ENCODE measurements around the gene CFAP299. TPM values are rescaled to one million over a fixed set of nuclear protein-coding genes. Genes with fewer than 3 reads are reported as not detected.

The CFAP299 gene
- total RNA-seq, 1 donor from 2014 or later = not detected

- TF ChIP-seq, protein P1, sequence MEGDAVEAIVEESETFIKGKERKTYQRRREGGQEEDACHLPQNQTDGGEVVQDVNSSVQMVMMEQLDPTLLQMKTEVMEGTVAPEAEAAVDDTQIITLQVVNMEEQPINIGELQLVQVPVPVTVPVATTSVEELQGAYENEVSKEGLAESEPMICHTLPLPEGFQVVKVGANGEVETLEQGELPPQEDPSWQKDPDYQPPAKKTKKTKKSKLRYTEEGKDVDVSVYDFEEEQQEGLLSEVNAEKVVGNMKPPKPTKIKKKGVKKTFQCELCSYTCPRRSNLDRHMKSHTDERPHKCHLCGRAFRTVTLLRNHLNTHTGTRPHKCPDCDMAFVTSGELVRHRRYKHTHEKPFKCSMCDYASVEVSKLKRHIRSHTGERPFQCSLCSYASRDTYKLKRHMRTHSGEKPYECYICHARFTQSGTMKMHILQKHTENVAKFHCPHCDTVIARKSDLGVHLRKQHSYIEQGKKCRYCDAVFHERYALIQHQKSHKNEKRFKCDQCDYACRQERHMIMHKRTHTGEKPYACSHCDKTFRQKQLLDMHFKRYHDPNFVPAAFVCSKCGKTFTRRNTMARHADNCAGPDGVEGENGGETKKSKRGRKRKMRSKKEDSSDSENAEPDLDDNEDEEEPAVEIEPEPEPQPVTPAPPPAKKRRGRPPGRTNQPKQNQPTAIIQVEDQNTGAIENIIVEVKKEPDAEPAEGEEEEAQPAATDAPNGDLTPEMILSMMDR (IDR thresholded peaks at IDR 0.05) = no peak
- intact Hi-C loops (cut with DNase I) = no loop called here
- H3K4me3 ChIP-seq = no peak overlapping the region
- DNase-seq (ENCODE audit: low spot score in 2 of 2) = no peak
- H3K9me3 ChIP-seq = no peaks in the 10 kb centered on the region
- no peak overlapping the region for H3K27ac ChIP-seq
- H3K4me1 ChIP-seq = no peaks in the 10 kb centered on the region
- no peaks in the 10 kb centered on the region for H3K27me3 ChIP-seq
- H3K36me3 ChIP-seq = no peaks in the 10 kb centered on the region
Observed at GRCh38 chr4:80343887-80344286, 8.4 kb downstream of the CFAP299 start.

DNA sequence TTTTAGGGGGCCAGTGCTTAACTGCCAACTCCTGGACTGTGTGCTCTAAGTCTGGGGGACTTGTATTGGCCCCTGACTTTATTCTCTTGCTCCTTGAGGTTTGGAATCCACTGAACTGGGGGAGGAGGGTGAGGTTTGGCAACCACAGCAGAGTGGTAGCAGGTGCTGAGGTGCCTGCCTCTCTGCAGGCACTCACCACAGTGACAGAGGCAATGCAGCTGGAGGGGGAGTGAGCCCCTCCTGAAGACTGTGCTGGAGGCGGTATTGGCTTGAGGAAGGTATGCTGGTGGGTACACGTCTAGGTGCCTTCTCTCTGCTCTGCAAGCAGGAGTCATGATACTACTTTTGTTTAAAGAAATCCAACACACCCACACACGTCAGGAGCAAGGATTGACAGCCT is 24.6 kb downstream of the CFAP299 start:
- Histone ChIP-seq H3K36me3 (no peaks in the 10 kb centered on the region), H3K27ac (no peak overlapping the region), H3K4me1 (no peaks in the 10 kb centered on the region), H3K27me3 (no peaks in the 10 kb centered on the region), H3K9me3 (no peaks in the 10 kb centered on the region), H3K4me3 (no peak overlapping the region)
- no peak for DNase-seq (ENCODE audit: low spot score in 2 of 2)
- intact Hi-C loops (cut with DNase I) = loop anchor here (10.0 kb wide), 2 partner anchors 625 to 695 kb away; no protein-coding TSS in a partner anchor
- TF ChIP-seq, protein P1 (IDR thresholded peaks at IDR 0.05) = no peak

DNA sequence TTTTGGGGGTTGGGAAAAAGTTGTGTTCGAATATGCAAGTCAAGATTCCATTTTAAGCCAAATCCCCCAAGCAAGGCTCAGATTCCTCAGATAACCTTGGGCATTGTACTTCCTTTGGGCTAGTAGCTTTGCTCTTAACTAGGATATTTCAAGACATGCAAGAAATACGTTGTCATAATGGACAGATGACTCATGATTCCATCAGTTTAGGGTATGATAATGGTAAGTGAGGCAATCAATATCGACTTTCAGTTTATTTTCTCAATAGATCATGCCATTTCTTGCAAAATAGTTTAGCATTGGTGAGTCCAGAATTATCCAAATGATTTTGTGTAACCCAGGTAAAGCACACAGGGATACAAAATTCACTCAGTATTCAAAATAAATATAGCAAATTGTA is 25.4 kb downstream of the CFAP299 start:
- H3K27ac ChIP-seq = no peak overlapping the region
- H3K27me3 ChIP-seq = no peaks in the 10 kb centered on the region
- no peak for DNase-seq (ENCODE audit: low spot score in 2 of 2)
- H3K9me3 ChIP-seq = no peaks in the 10 kb centered on the region
- H3K4me3 ChIP-seq = no peak overlapping the region
- no peaks in the 10 kb centered on the region for H3K36me3 ChIP-seq
- TF ChIP-seq, protein P1 (IDR thresholded peaks at IDR 0.05) = no peak
- intact Hi-C loops (cut with DNase I) = loop anchor here (10.0 kb wide), 2 partner anchors 624 to 694 kb away; no protein-coding TSS in a partner anchor
- no peaks in the 10 kb centered on the region for H3K4me1 ChIP-seq

- Histone ChIP-seq H3K27me3 (no peaks in the 10 kb centered on the region), H3K36me3 (no peaks in the 10 kb centered on the region), H3K4me3 (no peak overlapping the region), H3K27ac (no peak overlapping the region), H3K4me1 (no peaks in the 10 kb centered on the region), H3K9me3 (no peaks in the 10 kb centered on the region)
- intact Hi-C loops (cut with DNase I) = loop anchor here (10.0 kb wide), 2 partner anchors 623 to 693 kb away; no protein-coding TSS in a partner anchor
- DNase-seq (ENCODE audit: low spot score in 2 of 2) = no peak
- TF ChIP-seq, protein P1 (IDR thresholded peaks at IDR 0.05) = peak in 1 of 3 experiments; percentile 10
Observed at GRCh38 chr4:80361329-80361900, 25.9 kb downstream of the CFAP299 start.

DNA sequence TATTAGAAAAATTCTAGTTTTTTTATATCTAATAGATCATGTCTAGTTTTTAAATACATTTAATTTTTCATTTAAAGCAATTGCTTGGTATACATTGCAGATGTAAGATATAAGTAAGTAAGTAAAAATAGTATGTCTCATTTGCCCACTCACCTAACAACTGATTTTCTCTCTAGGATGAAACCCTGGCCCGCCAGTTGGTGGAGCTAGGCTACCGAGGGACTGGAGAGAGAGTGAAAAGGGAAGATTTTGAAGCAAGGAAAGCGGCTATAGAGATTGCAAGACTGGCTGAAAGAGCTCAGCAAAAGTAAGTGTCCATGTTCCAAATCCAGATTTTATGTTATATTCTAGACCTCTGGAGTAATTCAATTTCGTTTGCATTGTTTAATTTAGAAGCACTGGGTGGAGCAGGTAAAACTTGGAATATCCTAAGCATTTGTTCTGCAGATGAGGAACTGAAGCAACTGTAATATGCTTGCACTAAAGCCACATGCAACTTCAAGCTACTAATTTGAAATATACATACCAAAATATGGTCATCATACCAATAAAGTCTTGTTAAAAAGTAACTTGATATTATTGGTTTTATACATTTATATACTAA is 27.1 kb downstream of the CFAP299 start:
- intact Hi-C loops (cut with DNase I) = loop anchor here (10.0 kb wide), 2 partner anchors 622 to 692 kb away; no protein-coding TSS in a partner anchor
- H3K36me3 ChIP-seq = no peaks in the 10 kb centered on the region
- no peak for DNase-seq (ENCODE audit: low spot score in 2 of 2)
- H3K9me3 ChIP-seq = no peaks in the 10 kb centered on the region
- no peaks in the 10 kb centered on the region for H3K27me3 ChIP-seq
- TF ChIP-seq, protein P1 (IDR thresholded peaks at IDR 0.05) = peak in 1 of 3 experiments; percentile 17
- H3K4me3 ChIP-seq = no peak overlapping the region
- no peaks in the 10 kb centered on the region for H3K4me1 ChIP-seq
- H3K27ac ChIP-seq = no peak overlapping the region

All from ascending aorta (tissue), 2 donors.